Measurements from ENCODE around the gene METTL26. TPM values are rescaled to one million over a fixed set of nuclear protein-coding genes. Genes with fewer than 3 reads are reported as not detected.

The METTL26 gene
- total and polyA plus RNA-seq, 2 of the 8 experiments (the other 6 are each of a cell fraction or from before 2014, with no cell fraction given): 100 to 186 TPM

DNA sequence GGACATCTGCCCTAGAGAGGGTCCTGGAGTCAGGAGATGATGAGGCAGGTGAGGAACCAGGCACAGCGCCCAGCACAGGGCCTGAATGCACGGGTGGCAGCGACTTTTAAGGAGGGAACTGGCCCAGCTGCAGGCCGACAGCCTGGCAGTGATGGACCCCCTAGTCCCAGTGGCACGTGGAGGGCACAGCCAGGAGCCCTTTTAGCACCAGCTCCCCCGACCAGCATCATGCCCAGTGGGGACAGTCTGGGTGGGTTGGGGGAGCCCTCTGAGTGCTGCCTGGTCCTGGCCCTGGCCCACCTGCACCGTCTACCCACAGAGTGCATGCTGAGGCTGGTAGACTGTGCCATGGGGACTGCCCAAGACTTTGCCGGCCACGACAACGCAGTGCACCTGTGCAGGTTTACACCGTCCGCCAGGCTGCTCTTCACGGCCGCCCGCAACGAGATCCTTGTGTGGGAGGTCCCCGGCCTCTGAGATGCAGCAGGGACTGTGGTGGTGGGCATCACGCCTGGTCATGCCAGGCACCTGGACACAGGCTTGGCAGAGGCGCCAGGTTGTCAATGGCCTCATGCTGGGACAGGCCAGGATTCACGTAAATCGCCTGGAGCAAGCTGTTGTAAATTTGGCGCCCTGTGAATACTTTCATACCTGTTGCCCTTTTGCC is 31.1 kb upstream of the METTL26 start:
- Histone ChIP-seq H2BK5ac (ENCODE audit: low read depth, low read length) (0 out of 2 replicates have a peak overlapping the region, but pooled peaks have one; percentile 32), H3K56ac (replicated peaks; ENCODE audit: insufficient read length, low read depth, low read length) (no peak overlapping the region), H3K14ac (ENCODE audit: insufficient read length) (no peak overlapping the region), H4K8ac (ENCODE audit: extremely low read depth, insufficient read depth, low read length) (peak overlapping the region; percentile 89), H2BK20ac (ENCODE audit: low read length) (no peak overlapping the region), H3K4ac (replicated peaks; ENCODE audit: insufficient read length, low read depth, low read length) (peak overlapping the region; percentile 53), H3K23ac (ENCODE audit: insufficient read length) (no peak overlapping the region), H2BK15ac (ENCODE audit: low read length) (peak overlapping the region; percentile 46; the same call in 1 of the 2 replicates), H2BK12ac (ENCODE audit: low read depth, low read length) (peak overlapping the region; percentile 53; the same call in 1 of the 2 replicates), H4K20me1 (replicated peaks in 1 of 2; ENCODE audit: control insufficient read depth in 1 of 2, insufficient read depth in 2 of 2, low read length in 2 of 2) (peaks cover 3 to 19% of the 10 kb centered on the region in 2 experiments), H3K18ac (ENCODE audit: extremely low read depth, low read length) (no peak overlapping the region), H2AFZ (ENCODE audit: low read length) (no peak overlapping the region), H3K9me3 (ENCODE audit: insufficient read depth in 2 of 2, low read depth in 1 of 2, low read length in 1 of 2) (no peaks in the 10 kb centered on the region), H3K79me2 (ENCODE audit: control insufficient read depth in 1 of 2, insufficient read depth in 2 of 2, low read length in 2 of 2) (peaks cover 0 to 13% of the 10 kb centered on the region in 2 experiments; a peak in 1 of 4 replicates), H3K4me2 (ENCODE audit: insufficient read depth in 1 of 2, low read depth in 2 of 2, low read length in 2 of 2) (no peak overlapping the region), H3K36me3 (ENCODE audit: control insufficient read depth in 2 of 4, insufficient read depth in 4 of 4, low read length in 3 of 4) (peaks cover 8 to 30% (median 25%) of the 10 kb centered on the region in 4 experiments; a peak in 6 of 8 replicates), H2BK120ac (replicated peaks; ENCODE audit: low read depth, low read length) (no peak overlapping the region), H4K5ac (ENCODE audit: insufficient read length, low read depth, low read length) (no peak overlapping the region), H3K27ac (ENCODE audit: low read depth, low read length) (no peak overlapping the region), H2AK5ac (ENCODE audit: low read depth, low read length) (0 out of 2 replicates have a peak overlapping the region, but pooled peaks have one; percentile 4), H3K4me3 (ENCODE audit: extremely low read depth in 1 of 4, insufficient read depth in 2 of 4, low read depth in 3 of 4, low read length in 4 of 4) (0 out of 8 replicates have a peak overlapping the region, but pooled peaks of 1 of the 4 experiments have one; percentile 89), H3K9ac (replicated peaks in 1 of 4; ENCODE audit: extremely low read depth in 1 of 4, low read depth in 3 of 4, low read length in 3 of 4) (no peak overlapping the region), H3K4me1 (replicated peaks in 1 of 4; ENCODE audit: control insufficient read depth in 3 of 4, insufficient read depth in 4 of 4, low read length in 3 of 4) (peaks cover 0 to 8% (median 5%) of the 10 kb centered on the region in 4 experiments; a peak in 5 of 7 replicates), H3K27me3 (replicated peaks in 1 of 4; ENCODE audit: control insufficient read depth in 3 of 4, extremely low read depth in 1 of 4, insufficient read depth in 3 of 4, low read length in 3 of 4) (no peaks in the 10 kb centered on the region), H4K91ac (replicated peaks; ENCODE audit: insufficient read length, low read length) (peak overlapping the region; percentile 73), H3K79me1 (ENCODE audit: low read depth, low read length) (peaks cover 13% of the 10 kb centered on the region), H3K23me2 (ENCODE audit: low read depth, low read length) (peaks cover 5% of the 10 kb centered on the region; the same call in 1 of the 2 replicates)
- FAIRE-seq: no peak
- ChIA-PET POLR2A (ENCODE audit: partially characterized antibody) (interaction anchor here (0.7 to 17.4 kb wide), 11 partner anchors 9 to 141 kb away, joined by 3 to 214 read pairs (median 4); partner anchors contain the start of genes JMJD8, RHBDL1, STUB1 and WDR90), CTCF (ENCODE audit: partially characterized antibody) (interaction anchor here (0.6 to 12.0 kb wide), 12 partner anchors 9 to 99 kb away, joined by 3 to 104 read pairs (median 4); partner anchors contain the start of genes JMJD8, WDR24 and WDR90)
- DNase-seq (ENCODE audit: low read depth in 1 of 2, low spot score in 2 of 2): no peak
- WGBS, 2 experiments (ENCODE audit: extremely low coverage in 1 of 2, insufficient coverage in 1 of 2, insufficient read length in 1 of 2, insufficient replicate concordance in 2 of 2, low coverage in 1 of 2, low lambda C conversion rate in 2 of 2, missing lambda C conversion rate in 1 of 2): 85% methylated on average over 22 of the region's 22 CpGs; no CpG with 5 or more reads in 1 of the 2 experiments
- TF ChIP-seq EP300 (IDR thresholded peaks at IDR 0.05; ENCODE audit: borderline replicate concordance in 1 of 2, low read depth in 2 of 2, low read length in 2 of 2) (no peak), RNF2 (IDR thresholded peaks at IDR 0.05; ENCODE audit: borderline replicate concordance, low read depth, low read length, missing control alignments, poor library complexity, severe bottlenecking) (no peak), KDM4A (IDR thresholded peaks at IDR 0.05; ENCODE audit: low read depth, low read length, severe bottlenecking) (no peak), TCF12 (IDR thresholded peaks at IDR 0.05; ENCODE audit: low read depth, low read length) (no peak), CREB1 (IDR thresholded peaks at IDR 0.05) (no peak), ATF3 (IDR thresholded peaks at IDR 0.05; ENCODE audit: insufficient read depth, low read depth, low read length) (no peak), KDM5A (IDR thresholded peaks at IDR 0.05; ENCODE audit: low read length) (no peak), HDAC2 (IDR thresholded peaks at IDR 0.05; ENCODE audit: borderline replicate concordance in 1 of 2, low read depth in 2 of 2, low read length in 2 of 2) (no peak), TAF1 (IDR thresholded peaks at IDR 0.05; ENCODE audit: low read depth, low read length) (no peak), HDAC6 (IDR thresholded peaks at IDR 0.05; ENCODE audit: low read depth, low read length) (no peak)

Data from H1 (cell line).